Anterior cingulate cortex (tissue), 58 donors: Measurements from ENCODE around the gene PLXNB3.
A peak's percentile ranks its signal among the peaks of the same experiment; 100 is the strongest.

ENCODE experiments used
- DNase-seq, 58 donors: peaks; one replicate each; lab custom pipeline; 2025; lab: John Stamatoyannopoulos, UW

The PLXNB3 gene

DNA sequence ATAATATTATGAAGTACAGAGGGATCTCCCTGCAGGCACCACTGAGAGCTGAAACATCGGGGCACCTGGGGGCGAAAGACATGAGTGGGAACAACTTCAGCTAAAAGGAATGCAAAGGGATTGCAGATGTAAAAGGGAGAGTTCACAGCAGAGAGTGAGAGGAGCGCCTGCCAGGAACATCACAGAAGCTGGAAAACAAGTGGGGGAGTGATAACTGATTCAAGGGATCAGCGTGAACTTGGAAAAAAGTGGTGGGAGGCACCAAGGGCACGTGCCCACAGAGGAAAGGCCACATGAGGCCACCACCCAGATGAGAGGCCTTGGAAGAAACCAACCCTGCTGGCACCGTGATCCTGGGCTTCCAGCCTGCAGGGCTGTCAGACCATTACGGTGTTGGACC is 15.0 kb upstream of the PLXNB3 start:
- peak in 1 of 58 donors; percentile 10 for DNase-seq

DNA sequence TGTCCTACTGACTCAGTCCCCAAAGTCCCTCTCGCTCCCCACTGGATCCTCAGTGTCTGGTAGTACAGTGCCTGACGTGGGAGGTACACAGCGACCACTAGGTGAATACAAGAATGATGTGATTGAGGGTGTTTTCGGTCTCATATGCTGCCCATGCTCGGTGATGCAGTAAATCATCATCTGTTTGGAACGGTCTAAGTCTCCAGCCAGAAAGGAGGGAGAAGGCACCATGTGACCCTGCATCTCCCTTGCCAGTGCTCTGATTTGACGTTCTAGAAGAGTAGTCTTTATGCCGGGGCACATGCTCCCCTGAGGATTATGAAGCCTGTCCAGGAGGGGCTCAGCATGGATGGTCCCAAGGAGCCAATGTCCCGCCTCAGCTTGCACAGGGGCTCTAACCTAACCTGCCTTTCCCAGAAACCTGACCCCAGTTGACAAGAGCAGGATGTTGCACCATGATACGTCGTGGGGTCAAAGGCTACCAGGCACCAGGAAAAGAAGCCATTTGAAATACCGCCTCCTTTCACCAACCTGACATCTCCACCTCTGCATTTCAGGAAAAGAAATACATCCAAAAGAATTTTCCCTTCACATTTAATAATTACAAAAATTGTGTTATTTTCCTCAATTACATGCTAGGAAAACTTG is 13.8 kb upstream of the PLXNB3 start:
- DNase-seq, result no peak

DNA sequence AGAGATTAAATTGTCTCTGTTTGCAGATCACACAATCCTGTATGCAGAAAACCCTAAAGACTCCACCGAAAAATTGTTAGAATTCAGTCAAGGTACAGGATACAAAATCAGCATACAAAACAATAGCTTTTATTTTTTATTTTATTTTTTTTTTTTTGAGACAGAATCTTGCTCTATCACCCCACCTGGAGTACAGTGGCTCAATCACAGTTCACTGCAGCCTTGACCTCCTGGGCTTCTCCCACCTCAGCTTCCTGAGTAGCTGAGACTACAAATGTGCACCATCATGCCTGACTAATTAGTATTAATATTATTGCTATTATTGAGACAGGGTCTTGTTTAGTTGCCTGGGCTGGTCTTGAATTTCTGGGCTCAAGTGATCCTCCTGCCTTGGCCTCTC is 8.9 kb upstream of the PLXNB3 start:
- no peak for DNase-seq

DNA sequence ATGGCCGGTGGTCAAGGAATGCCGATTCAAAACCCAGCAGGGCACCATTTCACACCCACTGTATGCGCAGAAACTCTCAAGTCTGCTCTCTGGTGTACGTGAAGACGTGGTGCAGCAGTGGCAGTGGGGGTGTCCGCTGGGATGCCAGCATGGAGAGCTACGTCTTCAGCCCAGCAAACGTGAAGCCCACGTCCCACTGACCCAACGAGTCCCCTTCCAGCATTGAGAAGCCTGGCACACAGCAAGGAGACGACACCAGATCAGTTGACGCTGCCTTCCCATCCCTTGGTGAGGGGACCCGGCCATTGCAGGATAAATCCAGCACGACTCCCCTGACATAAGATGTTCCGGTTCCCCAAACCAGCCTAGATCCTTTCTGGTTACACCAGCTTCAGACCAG is 2.2 kb upstream of the PLXNB3 start:
- no peak for DNase-seq

DNA sequence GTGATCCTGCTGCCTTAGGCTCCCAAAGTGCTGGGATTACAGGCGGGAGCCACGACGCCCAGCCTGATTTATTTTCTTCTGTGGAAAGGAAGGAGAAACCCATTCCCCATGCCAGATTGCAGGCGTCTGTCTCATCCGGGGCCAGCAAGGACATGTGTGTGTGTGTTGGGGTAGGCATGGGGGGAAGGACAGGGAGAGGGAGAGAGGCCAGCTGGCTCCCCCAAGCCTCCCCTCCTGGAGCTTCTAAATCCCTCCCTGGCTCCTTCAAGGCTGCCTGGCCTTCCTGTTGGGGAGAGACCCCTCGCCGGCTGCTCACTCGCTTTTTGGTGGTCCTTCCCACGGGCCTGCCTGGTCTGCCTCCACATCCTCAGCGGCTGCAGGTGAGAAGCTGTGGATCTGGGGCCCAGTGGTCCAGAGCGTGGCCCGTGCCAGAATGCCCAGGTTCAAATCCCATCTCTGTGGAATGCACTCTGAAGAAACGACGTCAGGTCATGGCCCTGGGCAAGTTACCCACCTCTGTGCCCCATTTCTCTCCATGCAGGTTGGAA is 1.3 kb upstream of the PLXNB3 start:
- no peak for DNase-seq

DNA sequence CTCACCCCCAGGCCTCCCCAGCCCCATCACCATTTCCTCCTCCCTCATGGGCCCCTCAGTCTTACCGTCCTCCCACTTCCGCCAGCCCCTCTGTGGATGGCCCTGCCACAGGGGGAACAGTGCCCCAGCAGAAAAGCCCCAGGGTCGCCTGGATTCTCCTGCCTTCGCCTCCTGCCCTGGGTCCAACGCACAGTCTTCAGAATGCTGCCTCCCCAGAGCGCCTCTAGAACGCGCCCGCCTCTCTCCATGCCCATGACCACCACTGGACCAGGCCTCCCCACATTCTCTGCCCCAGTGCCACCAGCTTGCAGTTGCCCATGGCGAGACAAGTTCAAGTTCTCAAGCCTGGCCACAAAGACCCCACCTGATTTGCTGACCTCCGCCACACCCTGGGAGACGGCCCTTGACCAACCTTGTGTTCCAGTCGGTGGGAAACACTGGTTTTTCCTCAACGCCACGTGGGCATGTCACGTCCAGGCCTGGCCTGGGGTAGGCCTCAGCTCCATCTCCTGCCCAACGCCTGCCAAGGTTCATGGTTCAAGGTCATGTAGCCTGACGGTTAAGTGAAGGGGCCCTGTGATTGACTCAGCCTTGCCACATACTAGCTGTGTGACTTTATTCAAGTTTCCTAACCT is 634 bp upstream of the PLXNB3 start:
- no peak for DNase-seq

DNA sequence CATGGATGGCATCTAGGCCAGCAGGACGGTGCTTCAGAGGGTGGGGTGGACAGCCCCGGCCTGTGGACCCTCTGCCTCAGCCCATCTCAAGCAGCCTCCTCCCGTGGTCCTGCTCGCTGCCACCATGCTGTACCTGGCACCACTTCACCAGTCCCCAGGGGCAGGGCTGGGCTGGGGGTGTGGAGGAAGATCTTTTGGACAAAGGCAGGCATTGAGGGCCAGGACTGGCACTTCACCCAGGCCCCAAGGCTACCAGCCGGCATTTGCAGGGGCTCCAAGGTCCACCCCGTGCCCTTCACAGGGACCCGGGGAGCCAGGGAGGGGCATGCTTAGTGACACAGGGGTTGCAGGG is 713 bp downstream of the PLXNB3 start:
- peak in 1 of 58 donors; percentile 82 for DNase-seq

DNA sequence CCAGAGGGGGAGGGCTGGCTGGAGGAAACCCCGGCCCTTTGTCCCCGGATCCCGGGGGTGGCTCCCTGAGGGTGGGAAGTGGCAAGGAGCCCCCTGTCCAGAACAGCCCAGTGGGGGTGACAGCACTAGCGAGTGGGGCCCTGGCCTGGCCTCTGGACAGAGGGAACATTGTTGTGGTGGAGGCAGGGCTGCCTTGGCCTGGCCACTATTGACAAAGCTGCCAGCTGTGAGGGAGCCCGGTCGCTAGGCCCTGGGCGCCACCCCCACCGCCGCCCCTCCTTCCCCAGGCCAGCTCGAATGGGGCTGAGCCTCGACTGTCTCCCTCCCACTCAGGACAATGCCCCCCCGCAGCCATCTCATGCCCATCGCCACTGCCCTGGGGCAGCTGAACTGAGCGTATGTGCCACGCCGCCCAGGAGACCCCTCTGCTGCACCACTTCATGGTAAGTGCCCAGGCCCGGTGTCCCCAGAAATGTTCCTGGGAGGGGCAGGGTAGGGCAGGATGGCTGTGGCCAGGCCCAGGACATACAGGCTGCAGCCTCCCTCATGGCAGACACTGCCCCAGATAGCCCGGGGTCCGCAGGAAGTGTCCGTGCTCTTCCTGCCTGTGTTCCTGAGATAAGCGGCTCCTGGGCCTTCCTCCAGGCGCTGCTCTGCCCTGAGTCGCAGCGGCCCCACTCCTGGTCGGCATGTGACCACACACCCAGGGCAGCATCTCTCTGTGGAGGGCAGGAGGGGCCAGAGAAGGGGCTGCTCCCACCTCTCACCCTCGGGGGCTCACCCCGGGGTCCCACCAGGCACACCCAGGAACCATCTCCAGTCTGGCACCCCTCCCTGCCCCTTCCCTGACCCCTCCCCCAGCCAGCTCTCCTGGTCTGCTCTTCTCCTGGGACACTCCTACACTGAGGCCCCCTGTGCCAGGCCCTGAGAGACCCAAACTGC is 1.4 kb downstream of the PLXNB3 start:
- DNase-seq, result peak in 56 of 58 donors; percentile 33 to 99 (median 84)

DNA sequence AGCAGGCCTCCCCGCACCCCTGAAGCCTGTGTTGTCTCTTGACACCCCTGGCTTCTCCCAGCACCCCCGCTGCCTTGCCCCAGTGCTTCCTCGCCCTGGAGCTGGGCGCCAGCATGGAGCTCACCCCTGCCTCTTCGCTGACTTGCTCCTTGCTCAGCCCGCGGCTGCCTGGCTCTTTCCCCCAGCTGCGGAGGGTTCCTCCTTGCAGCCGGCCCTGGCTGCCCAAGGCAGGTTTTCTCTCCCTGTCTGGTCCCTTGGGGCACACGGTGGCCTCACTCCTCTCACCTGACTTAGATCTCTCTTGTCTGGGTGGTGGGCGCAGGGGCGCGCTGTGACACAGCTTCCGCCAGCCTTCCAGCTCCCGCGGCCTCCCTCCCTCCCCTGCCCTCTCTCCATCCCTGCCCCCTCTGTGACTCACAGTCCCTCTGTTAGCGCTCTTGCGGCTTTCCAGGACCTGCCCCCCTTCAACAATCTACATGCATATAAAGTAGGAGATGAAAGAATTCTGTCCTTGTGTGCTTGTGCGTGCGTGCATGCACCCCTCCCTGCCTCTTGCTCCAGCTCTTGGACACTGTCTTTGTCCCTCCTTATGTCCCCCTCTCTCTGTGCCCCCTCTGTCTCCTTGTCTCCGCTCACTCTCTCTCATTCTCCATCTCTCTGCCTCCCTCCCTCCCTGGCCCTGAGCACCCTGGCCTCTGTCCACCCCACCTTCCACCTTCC is 2.2 kb downstream of the PLXNB3 start:
- DNase-seq, result peak in 32 of 58 donors; percentile 3 to 78 (median 36)

DNA sequence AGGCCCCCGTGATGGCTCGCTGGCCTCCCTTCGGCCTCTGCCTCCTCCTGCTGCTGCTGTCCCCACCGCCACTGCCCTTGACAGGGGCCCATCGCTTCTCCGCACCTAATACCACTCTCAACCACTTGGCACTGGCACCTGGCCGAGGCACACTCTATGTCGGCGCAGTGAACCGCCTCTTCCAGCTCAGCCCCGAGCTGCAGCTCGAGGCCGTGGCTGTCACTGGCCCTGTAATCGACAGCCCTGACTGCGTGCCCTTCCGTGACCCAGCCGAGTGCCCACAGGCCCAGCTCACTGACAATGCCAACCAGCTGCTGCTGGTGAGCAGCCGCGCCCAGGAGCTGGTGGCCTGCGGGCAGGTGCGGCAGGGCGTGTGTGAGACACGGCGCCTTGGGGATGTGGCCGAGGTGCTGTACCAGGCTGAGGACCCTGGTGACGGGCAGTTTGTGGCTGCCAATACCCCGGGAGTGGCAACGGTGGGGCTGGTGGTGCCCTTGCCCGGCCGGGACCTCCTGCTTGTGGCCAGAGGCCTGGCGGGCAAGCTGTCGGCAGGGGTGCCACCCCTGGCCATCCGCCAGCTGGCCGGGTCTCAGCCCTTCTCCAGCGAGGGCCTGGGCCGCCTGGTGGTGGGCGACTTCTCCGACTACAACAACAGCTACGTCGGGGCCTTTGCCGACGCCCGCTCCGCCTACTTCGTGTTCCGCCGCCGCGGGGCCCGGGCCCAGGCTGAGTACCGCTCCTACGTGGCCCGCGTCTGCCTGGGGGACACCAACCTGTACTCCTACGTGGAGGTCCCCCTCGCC is 3.0 kb downstream of the PLXNB3 start:
- no peak for DNase-seq

DNA sequence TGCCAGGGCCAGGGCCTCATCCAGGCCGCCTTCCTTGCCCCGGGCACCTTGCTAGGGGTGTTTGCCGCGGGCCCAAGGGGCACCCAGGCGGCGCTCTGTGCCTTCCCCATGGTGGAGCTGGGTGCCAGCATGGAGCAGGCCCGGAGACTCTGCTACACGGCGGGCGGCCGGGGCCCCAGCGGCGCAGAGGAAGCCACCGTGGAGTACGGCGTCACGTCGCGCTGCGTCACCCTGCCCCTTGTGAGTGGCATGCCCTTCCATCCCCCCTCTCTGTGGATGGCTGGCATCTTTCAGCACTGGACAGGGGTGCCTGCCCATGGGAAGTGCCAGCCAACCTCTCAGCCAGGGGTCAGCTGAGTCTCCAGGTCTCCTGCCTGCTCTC is 3.6 kb downstream of the PLXNB3 start:
- no peak for DNase-seq

DNA sequence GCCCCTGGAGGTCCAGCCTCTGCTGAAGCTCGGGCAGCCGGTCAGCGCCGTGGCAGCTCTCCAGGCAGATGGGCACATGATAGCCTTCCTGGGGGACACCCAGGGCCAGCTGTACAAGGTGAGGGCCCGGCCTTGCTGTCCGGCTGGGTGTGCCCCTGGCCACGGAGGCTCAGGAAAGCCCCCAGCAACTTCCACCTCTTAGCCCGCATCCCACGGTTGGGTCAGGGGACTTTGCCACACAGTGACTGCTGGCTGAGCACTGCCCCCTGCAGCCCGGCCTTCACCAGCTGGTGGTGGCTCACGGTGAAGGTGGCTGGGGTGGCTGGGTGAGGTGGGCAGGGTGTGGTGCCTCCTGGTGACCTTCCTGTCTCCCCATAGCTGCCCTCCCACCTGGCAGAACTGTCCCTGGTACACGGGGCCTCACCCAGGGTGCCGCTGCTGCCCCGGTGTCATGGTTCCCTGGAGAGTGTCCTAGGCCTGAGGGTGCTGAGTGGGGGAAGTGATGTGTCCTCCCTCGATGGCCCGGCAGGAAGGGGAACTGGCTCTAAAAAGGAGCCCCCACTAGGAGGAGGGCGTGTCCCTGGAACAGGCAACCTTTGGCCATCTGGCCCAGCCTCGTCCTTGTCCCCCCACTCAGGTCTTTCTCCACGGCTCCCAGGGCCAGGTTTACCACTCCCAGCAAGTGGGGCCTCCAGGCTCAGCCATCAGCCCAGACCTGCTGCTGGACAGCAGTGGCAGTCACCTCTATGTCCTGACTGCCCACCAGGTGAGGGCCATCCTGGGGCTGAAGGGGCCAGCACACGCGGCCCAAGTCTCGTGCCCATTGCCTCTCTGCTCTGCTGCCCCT is 4.5 kb downstream of the PLXNB3 start:
- no peak for DNase-seq

DNA sequence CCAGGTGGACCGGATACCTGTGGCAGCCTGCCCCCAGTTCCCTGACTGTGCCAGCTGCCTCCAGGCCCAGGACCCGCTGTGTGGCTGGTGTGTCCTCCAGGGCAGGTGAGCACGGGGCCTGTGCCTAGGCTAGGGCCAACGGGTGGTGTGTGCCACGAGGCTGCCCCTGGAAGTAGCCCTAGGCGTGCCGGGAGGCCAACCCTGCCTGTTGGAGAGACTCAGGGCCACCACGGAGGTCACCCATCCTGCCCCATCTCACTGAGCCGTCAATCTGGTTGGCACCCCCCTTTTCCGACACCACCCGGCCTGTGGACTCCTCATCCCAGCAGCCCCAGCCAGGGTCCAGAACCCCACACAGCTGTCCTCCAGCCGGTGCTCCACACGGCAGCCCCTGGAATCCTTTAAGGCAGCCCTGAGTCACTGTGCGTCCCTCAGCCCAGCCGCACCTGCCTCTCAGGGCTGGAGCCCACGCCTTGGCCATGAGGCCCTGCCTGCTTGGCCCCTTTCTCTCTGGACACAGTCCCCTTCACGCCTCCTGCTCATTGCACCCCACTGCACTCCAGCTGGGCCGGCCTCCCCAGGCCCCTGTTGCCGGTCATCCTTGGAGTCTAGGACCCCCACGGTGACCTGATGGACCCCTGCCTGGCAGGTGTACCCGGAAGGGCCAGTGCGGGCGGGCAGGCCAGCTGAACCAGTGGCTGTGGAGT is 5.3 kb downstream of the PLXNB3 start:
- DNase-seq, result no peak

DNA sequence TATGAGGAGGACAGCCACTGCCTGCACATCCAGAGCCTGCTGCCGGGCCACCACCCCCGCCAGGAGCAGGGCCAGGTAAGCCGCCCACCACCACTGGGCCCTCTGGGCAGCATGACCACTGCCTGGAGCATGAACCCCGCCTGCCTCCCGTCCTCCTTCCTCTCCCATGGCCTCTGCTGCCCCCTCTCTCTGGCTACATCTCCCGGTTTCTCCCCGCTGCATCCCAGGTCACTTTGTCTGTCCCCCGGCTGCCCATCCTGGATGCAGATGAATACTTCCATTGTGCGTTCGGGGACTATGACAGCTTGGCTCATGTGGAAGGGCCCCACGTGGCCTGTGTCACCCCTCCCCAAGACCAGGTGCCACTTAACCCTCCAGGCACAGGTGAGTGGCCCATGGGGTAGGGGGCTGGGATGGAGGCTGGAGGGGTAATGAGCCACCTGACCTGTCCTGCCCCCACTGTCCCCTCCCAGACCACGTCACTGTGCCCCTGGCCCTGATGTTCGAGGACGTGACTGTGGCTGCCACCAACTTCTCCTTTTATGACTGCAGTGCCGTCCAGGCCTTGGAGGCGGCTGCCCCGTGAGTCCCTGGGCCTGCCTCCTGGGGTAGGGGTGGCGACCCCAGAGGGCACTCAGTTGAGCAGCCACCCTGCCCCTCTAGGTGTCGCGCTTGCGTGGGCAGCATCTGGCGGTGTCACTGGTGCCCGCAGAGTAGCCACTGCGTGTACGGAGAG is 6.0 kb downstream of the PLXNB3 start:
- DNase-seq, result peak in 5 of 58 donors; percentile 15 to 48 (median 37)

DNA sequence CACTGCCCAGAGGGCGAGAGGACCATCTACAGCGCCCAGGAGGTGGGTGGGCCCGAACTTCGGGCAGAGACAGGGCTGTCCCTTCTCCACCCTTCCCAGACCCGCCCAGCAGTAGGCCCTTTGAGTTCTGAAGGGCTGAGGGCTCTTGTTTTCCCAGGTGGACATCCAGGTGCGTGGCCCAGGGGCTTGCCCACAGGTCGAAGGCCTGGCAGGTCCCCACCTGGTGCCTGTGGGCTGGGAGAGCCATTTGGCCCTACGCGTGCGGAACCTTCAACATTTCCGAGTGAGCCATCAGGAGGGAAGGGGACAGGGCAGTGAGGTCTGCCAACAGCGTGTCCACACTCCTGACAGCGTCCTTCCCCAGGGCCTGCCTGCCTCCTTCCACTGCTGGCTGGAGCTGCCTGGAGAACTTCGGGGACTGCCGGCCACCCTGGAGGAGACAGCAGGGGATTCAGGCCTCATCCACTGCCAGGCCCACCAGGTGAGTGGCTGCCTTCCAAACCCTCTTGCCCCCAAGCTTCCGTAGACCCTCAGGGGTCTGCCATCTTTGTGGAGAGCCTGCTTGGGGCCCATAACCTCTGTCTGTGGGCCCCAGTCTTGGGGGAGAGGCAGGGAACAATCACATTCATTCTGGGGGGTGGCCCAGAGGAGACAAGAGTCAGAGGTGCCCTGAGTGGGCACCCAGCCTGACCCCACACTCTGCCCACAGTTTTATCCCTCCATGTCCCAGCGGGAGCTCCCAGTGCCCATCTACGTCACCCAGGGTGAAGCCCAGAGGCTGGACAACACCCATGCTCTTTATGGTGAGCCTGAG is 6.8 kb downstream of the PLXNB3 start:
- no peak for DNase-seq
